PC-3 (cell line): ENCODE measurements around the gene SCUBE3. TPM values are rescaled to one million over a fixed set of nuclear protein-coding genes. Genes with fewer than 3 reads are reported as not detected.

Source experiments
- ATAC-seq: fragments of 200-7000 bp; cut with Tn5 transposase; 2 replicates; pipeline ENCODE4 v1.9.1; 2020; ENCODE audit warnings: mild to moderate bottlenecking, moderate library complexity
- BruUV-seq: library from RNA; stranded (reverse); fragments of 400-500 nt; replicated peaks from 2 replicates; lab custom pipeline; 2021; lab: Mats Ljungman, UMichigan
- CTCF ChIA-PET: fragments of 300-600 bp; sonication (Branson Sonifier 250); formaldehyde crosslinking; loops from one replicate; lab custom pipeline; 2022; ENCODE audit warnings: antibody characterized with exemption; lab: Charles Lee
- POLR2A ChIA-PET: fragments of 300-600 bp; sonication (Branson Sonifier 250); formaldehyde crosslinking; loops from one replicate; lab custom pipeline; 2022; ENCODE audit warnings: antibody characterized with exemption; ENCODE audit not compliant: unreplicated experiment; lab: Charles Lee
- DNase-seq: peaks from one replicate; pipeline ENCODE4 v3.0.0-alpha.2; 2015
- H2AFZ ChIP-seq: fragments of 300-600 bp; sonication (generic); 2 replicates; pipeline ENCODE4 v1.6.0; 2016; ENCODE audit warnings: antibody characterized with exemption, low read length
- H3F3A ChIP-seq: fragments of 300-600 bp; sonication (generic); one replicate; pipeline ENCODE4 v1.6.0; 2017; ENCODE audit warnings: antibody characterized with exemption, low read length, control low read depth, mild to moderate bottlenecking; ENCODE audit not compliant: unreplicated experiment
- H3K27ac ChIP-seq: fragments of 300-600 bp; sonication (generic); 2 replicates; pipeline ENCODE4 v1.5.1; 2016; ENCODE audit warnings: mild to moderate bottlenecking, low read length
- H3K27me3 ChIP-seq: fragments of 300-600 bp; sonication (generic); 2 replicates; pipeline ENCODE4 v1.6.1; 2016; ENCODE audit warnings: low read length, mixed read lengths
- H3K36me3 ChIP-seq: fragments of 300-600 bp; sonication (generic); 2 replicates; pipeline ENCODE4 v1.6.1; 2016; ENCODE audit warnings: low read depth, mixed run types, low read length, mixed read lengths
- H3K4me1 ChIP-seq: fragments of 300-600 bp; sonication (generic); 2 replicates; pipeline ENCODE4 v1.5.1; 2016; ENCODE audit warnings: low read length; ENCODE audit not compliant: insufficient read depth
- H3K4me2 ChIP-seq: fragments of 300-600 bp; sonication (generic); 2 replicates; pipeline ENCODE4 v1.6.0; 2016; ENCODE audit warnings: low read length
- H3K4me3 ChIP-seq: fragments of 300-600 bp; sonication (generic); 2 replicates; pipeline ENCODE4 v1.5.1; 2016; ENCODE audit warnings: mild to moderate bottlenecking, low read length, mixed read lengths
- H3K79me2 ChIP-seq: fragments of 300-600 bp; sonication (generic); 2 replicates; pipeline ENCODE4 v1.6.1; 2017; ENCODE audit warnings: low read length, mixed read lengths
- H3K9ac ChIP-seq: fragments of 300-600 bp; sonication (generic); 2 replicates; pipeline ENCODE4 v1.6.0; 2016; ENCODE audit warnings: mild to moderate bottlenecking, low read length
- H3K9me2 ChIP-seq: fragments of 300-600 bp; sonication (generic); replicated peaks from 2 replicates; pipeline ENCODE4 v1.6.1; 2016; ENCODE audit warnings: mixed run types, low read length, mixed read lengths
- H3K9me3 ChIP-seq: fragments of 300-600 bp; sonication (generic); 2 replicates; pipeline ENCODE4 v1.6.1; 2016; ENCODE audit warnings: low read length, mixed read lengths
- H4K20me1 ChIP-seq: fragments of 300-600 bp; sonication (generic); 2 replicates; pipeline ENCODE4 v1.6.1; 2016; ENCODE audit warnings: low read length, mixed read lengths
- CTCF ChIP-seq: fragments of 300-600 bp; sonication (generic); conservative IDR thresholded peaks from 2 replicates; pipeline ENCODE4 v1.5.1; 2017; ENCODE audit warnings: antibody characterized with exemption, low read depth, mild to moderate bottlenecking, low read length
- EZH2 ChIP-seq: fragments of 300-600 bp; sonication (generic); IDR thresholded peaks from one replicate; pipeline ENCODE4 v1.6.1; 2017; ENCODE audit warnings: antibody characterized with exemption, mild to moderate bottlenecking, low read length; ENCODE audit not compliant: unreplicated experiment
- EZH2phosphoT487 ChIP-seq: fragments of 300-600 bp; sonication (generic); IDR thresholded peaks from 2 replicates; pipeline ENCODE4 v1.6.1; 2018; ENCODE audit warnings: mild to moderate bottlenecking, antibody characterized with exemption, low read length, borderline replicate concordance
- intact Hi-C: fragments of 100-400 bp; cut with micrococcal nuclease; formaldehyde crosslinking; loops from 2 replicates; pipeline ENCODE4 v1.9.0; 2023
- total RNA-seq: library from RNA; depleted of rRNA; stranded (reverse); fragments of >200 nt; gene quantifications from 2 replicates; pipeline ENCODE4 v1.2.3, GENCODE V29; 2014

Gene SCUBE3
- total RNA-seq, 1 experiment from 2014 or later = 1.5 TPM

DNA sequence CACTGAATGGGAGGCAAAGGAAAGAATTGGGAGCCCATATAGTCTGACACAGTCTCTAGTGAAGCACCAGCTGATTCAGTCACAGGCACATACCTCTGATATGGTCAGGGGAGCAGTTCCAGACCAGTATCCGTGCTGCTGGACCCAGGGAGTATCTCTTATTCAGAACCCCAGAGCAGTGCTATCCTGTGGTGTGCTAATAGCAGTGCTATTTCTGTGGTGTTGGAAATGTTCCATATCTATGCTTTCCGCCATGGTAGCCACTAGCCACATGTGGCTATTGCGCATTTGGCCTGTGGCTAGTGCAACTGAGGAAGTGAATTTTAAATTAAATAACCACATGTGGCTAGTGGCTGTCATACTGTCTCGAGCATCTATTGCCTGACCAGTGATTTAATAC lies 11.0 kb downstream of the SCUBE3 start:
- H3K79me2 ChIP-seq = no peaks in the 10 kb centered on the region
- DNase-seq = no peak
- H3K9me2 ChIP-seq = no peaks in the 10 kb centered on the region
- H3K27ac ChIP-seq = no peak overlapping the region
- H3F3A ChIP-seq = no peaks in the 10 kb centered on the region
- no peak overlapping the region for H2AFZ ChIP-seq
- no peaks in the 10 kb centered on the region for H3K36me3 ChIP-seq
- no peaks in the 10 kb centered on the region for H4K20me1 ChIP-seq
- intact Hi-C loops = no loop called here
- no peak overlapping the region for H3K4me3 ChIP-seq
- no peaks in the 10 kb centered on the region for H3K4me1 ChIP-seq
- H3K9ac ChIP-seq = no peak overlapping the region
- CTCF ChIA-PET = no interaction called here
- no peaks in the 10 kb centered on the region for H3K27me3 ChIP-seq
- TF ChIP-seq EZH2phosphoT487 = no peak
- POLR2A ChIA-PET = no interaction called here
- BruUV-seq = no TSS peak
- no peak for ATAC-seq
- H3K9me3 ChIP-seq = no peaks in the 10 kb centered on the region
- H3K4me2 ChIP-seq = no peak overlapping the region

DNA sequence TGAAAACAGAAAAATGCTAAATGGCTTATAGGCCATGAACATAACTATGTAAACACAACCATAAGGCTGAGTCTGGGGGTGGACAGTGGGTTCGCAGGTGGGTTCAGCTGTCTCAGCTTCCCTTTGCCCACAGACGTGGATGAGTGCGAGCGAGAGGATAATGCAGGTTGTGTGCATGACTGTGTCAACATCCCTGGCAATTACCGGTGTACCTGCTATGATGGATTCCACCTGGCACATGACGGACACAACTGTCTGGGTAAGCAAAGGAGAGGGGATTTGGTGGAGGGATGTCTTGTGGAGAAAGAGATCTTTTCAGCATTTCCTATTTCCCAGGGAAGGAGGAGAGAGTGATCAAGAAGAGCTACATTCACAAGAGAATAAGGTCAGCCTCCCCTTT lies 14.7 kb downstream of the SCUBE3 start:
- Histone ChIP-seq H3K79me2 (no peaks in the 10 kb centered on the region), H2AFZ (no peak overlapping the region), H3K9me3 (no peaks in the 10 kb centered on the region), H3K4me2 (no peak overlapping the region), H3K9ac (no peak overlapping the region), H4K20me1 (no peaks in the 10 kb centered on the region), H3K36me3 (no peaks in the 10 kb centered on the region), H3K4me3 (no peak overlapping the region), H3K9me2 (no peaks in the 10 kb centered on the region), H3K27ac (no peak overlapping the region), H3K27me3 (no peaks in the 10 kb centered on the region), H3F3A (no peaks in the 10 kb centered on the region), H3K4me1 (no peaks in the 10 kb centered on the region)
- ATAC-seq (no peak), DNase-seq (no peak)
- intact Hi-C loops = no loop called here
- ChIA-PET POLR2A (no interaction called here), CTCF (no interaction called here)
- TF ChIP-seq CTCF (no peak), EZH2 (no peak), EZH2phosphoT487 (no peak)
- BruUV-seq = no TSS peak

DNA sequence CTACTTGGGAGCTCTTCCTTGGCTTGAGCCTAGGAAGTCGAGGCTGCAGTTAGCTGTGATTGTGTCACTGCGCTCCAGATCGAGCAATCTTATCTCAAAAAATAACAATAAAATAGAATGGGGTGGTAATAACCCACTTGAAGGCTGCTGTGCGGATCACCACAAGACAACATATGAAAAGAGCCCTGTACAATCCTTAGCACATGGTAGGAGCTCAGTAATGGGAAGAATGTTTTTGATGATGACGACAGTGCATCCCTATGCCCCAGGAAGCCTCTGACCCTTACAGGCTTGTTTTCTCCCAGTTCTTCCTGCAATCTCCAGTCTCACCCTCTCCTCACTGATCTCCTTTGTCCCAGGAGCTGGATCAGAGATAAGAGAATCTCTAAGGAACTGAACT lies 15.5 kb downstream of the SCUBE3 start:
- TF ChIP-seq EZH2phosphoT487 (no peak), CTCF (no peak), EZH2 (no peak)
- CTCF ChIA-PET = no interaction called here
- no peaks in the 10 kb centered on the region for H3K9me2 ChIP-seq
- DNase-seq (no peak), ATAC-seq (no peak)
- no peaks in the 10 kb centered on the region for H3F3A ChIP-seq
- intact Hi-C loops = no loop called here
- H3K79me2 ChIP-seq = no peaks in the 10 kb centered on the region
- H3K27ac ChIP-seq = no peak overlapping the region
- H3K9ac ChIP-seq = no peak overlapping the region
- BruUV-seq = no TSS peak
- no peaks in the 10 kb centered on the region for H3K27me3 ChIP-seq
- H3K4me2 ChIP-seq = no peak overlapping the region
- H2AFZ ChIP-seq = no peak overlapping the region
- H3K9me3 ChIP-seq = no peaks in the 10 kb centered on the region; the same call in 1 of the 2 replicates
- POLR2A ChIA-PET = no interaction called here
- no peaks in the 10 kb centered on the region for H4K20me1 ChIP-seq
- no peaks in the 10 kb centered on the region for H3K4me1 ChIP-seq
- no peaks in the 10 kb centered on the region for H3K36me3 ChIP-seq
- no peak overlapping the region for H3K4me3 ChIP-seq
